Nephron progenitor cell (in vitro differentiated cells): ENCODE measurements around the gene CAPN15.

ENCODE experiments used
- DNase-seq: peaks from one replicate; pipeline ENCODE4 v3.0.0; 2021
- H3K27ac Mint-ChIP-seq: 2 replicates; pipeline ENCODE4 v1.8.0; 2021; ENCODE audit warnings: mild to moderate bottlenecking, moderate library complexity, mixed read lengths
- H3K27me3 Mint-ChIP-seq: 2 replicates; pipeline ENCODE4 v1.8.0; 2021; ENCODE audit warnings: mild to moderate bottlenecking, low read depth, mixed read lengths; ENCODE audit not compliant: poor library complexity
- H3K36me3 Mint-ChIP-seq: 2 replicates; pipeline ENCODE4 v1.8.0; 2021; ENCODE audit warnings: low read depth, mixed read lengths
- H3K4me1 Mint-ChIP-seq: 2 replicates; pipeline ENCODE4 v1.8.0; 2021; ENCODE audit warnings: mixed read lengths
- H3K4me3 Mint-ChIP-seq: 2 replicates; pipeline ENCODE4 v1.8.0; 2021; ENCODE audit warnings: mild to moderate bottlenecking, moderate library complexity, mixed read lengths
- H3K9me3 Mint-ChIP-seq: 2 replicates; pipeline ENCODE4 v1.8.0; 2021; ENCODE audit warnings: mild to moderate bottlenecking, moderate library complexity, mixed read lengths
- CTCF ChIP-seq: fragments of 200-600 bp; sonication (generic); IDR thresholded peaks from 2 replicates; pipeline ENCODE4 v1.5.0; 2021; ENCODE audit warnings: antibody characterized with exemption

CAPN15 gene

DNA sequence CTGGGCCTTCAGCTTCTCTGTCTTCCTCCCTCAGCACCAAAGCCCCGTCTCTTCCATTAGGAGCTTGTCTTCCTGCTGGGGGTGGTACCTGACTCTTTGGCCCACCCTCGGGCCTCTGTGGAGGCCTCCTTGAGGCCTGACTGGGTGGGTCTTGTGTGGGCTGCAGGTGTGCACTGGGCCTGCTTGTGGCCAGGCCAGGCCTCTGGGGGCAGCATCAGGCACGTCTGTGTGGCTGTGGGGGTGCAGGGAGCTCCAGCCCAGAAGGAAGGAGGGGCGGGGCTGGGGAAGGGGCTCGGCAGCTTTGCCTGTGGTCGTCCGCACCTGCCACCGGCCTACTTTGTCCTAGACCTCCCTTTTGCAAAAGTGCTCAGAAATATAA is 49.3 kb downstream of the CAPN15 start:
- Mint-ChIP-seq H3K27ac (no peak overlapping the region), H3K4me3 (no peak overlapping the region), H3K27me3 (no peaks in the 10 kb centered on the region), H3K9me3 (no peaks in the 10 kb centered on the region), H3K4me1 (peaks cover 8% of the 10 kb centered on the region), H3K36me3 (no peaks in the 10 kb centered on the region)
- no peak for TF ChIP-seq CTCF
- DNase-seq: no peak

- no peak overlapping the region for H3K4me3 Mint-ChIP-seq
- no peak for TF ChIP-seq CTCF
- H3K9me3 Mint-ChIP-seq: no peaks in the 10 kb centered on the region
- H3K36me3 Mint-ChIP-seq: no peaks in the 10 kb centered on the region
- no peak overlapping the region for H3K27ac Mint-ChIP-seq
- H3K27me3 Mint-ChIP-seq: no peaks in the 10 kb centered on the region
- no peak for DNase-seq
- peaks cover 5% of the 10 kb centered on the region for H3K4me1 Mint-ChIP-seq
These were observed 50.3 kb downstream of the CAPN15 start for GRCh38 chr16:577796-578195.

GRCh38 chr16:578232-578869 is 50.8 kb downstream of the CAPN15 start:
- H3K4me3 Mint-ChIP-seq: no peak overlapping the region
- peaks cover 5% of the 10 kb centered on the region for H3K4me1 Mint-ChIP-seq
- H3K9me3 Mint-ChIP-seq: no peaks in the 10 kb centered on the region
- TF ChIP-seq CTCF: no peak
- no peak overlapping the region for H3K27ac Mint-ChIP-seq
- no peaks in the 10 kb centered on the region for H3K27me3 Mint-ChIP-seq
- DNase-seq: no peak
- H3K36me3 Mint-ChIP-seq: no peaks in the 10 kb centered on the region

- no peak overlapping the region for H3K27ac Mint-ChIP-seq
- peak; percentile 84 for DNase-seq
- H3K36me3 Mint-ChIP-seq: no peaks in the 10 kb centered on the region
- H3K27me3 Mint-ChIP-seq: no peaks in the 10 kb centered on the region
- no peak overlapping the region for H3K4me3 Mint-ChIP-seq
- peak; percentile 80 for TF ChIP-seq CTCF
- H3K9me3 Mint-ChIP-seq: no peaks in the 10 kb centered on the region
- H3K4me1 Mint-ChIP-seq: peaks cover 5% of the 10 kb centered on the region
These were observed 51.4 kb downstream of the CAPN15 start for GRCh38 chr16:578870-579405.

GRCh38 chr16:580141-580945 is 52.8 kb downstream of the CAPN15 start:
- no peaks in the 10 kb centered on the region for H3K36me3 Mint-ChIP-seq
- H3K27me3 Mint-ChIP-seq: no peaks in the 10 kb centered on the region
- H3K4me1 Mint-ChIP-seq: peaks cover 6% of the 10 kb centered on the region
- no peak for DNase-seq
- TF ChIP-seq CTCF: no peak
- no peaks in the 10 kb centered on the region for H3K9me3 Mint-ChIP-seq
- no peak overlapping the region for H3K4me3 Mint-ChIP-seq
- no peak overlapping the region for H3K27ac Mint-ChIP-seq
